K562 (cell line): ENCODE measurements around the gene ZNF154. TPM values are rescaled to one million over a fixed set of nuclear protein-coding genes. Genes with fewer than 3 reads are reported as not detected.

ENCODE experiments used
- ARID3A ChIP-seq: IDR thresholded peaks from 2 replicates; pipeline ENCODE4 v1.6.1; 2012; ENCODE audit warnings: low read depth, low read length, improper control_type of control experiment, borderline replicate concordance
- ATF6 ChIP-seq: sonication (generic); formaldehyde crosslinking; IDR thresholded peaks from 2 replicates; pipeline ENCODE4 v1.4.0; 2020; ENCODE audit warnings: mild to moderate bottlenecking, missing genetic modification reagents
- CBX1 ChIP-seq: sonication (generic); IDR thresholded peaks from 2 replicates; pipeline ENCODE4 v1.6.1; 2016; ENCODE audit warnings: antibody characterized with exemption, low read depth, mild to moderate bottlenecking
- ELK1 ChIP-seq: sonication (generic); formaldehyde crosslinking; IDR thresholded peaks from 2 replicates; pipeline ENCODE4 v1.8.1; 2022; ENCODE audit warnings: missing genetic modification reagents
- ILK ChIP-seq: fragments of 450-650 bp; IDR thresholded peaks from 2 replicates; pipeline ENCODE4 v1.6.1; 2016; ENCODE audit warnings: missing genetic modification characterization, low read depth, mild to moderate bottlenecking, missing compliant biosample characterization, moderate library complexity, borderline replicate concordance
- MBD1 ChIP-seq: fragments of 250-450 bp; sonication (Bioruptor Pico); IDR thresholded peaks from 2 replicates; pipeline ENCODE4 v1.8.0; 2022; ENCODE audit warnings: inconsistent platforms
- NFRKB ChIP-seq: fragments of 450-650 bp; IDR thresholded peaks from 2 replicates; pipeline ENCODE4 v1.6.1; 2016; ENCODE audit warnings: low read depth
- RBM25 ChIP-seq: fragments of 200-400 bp; formaldehyde crosslinking; IDR thresholded peaks from 2 replicates; pipeline ENCODE4 v1.6.1; 2018; ENCODE audit warnings: low read length, low read depth, moderate library complexity; ENCODE audit not compliant: severe bottlenecking
- XRCC5 ChIP-seq: fragments of 200-400 bp; formaldehyde crosslinking; IDR thresholded peaks from 2 replicates; pipeline ENCODE4 v1.6.1; 2017; ENCODE audit warnings: low read depth, mild to moderate bottlenecking, low read length
- ZNF232 ChIP-seq: sonication (generic); formaldehyde crosslinking; IDR thresholded peaks from 2 replicates; pipeline ENCODE4 v1.8.0; 2022; ENCODE audit warnings: mild to moderate bottlenecking, missing genetic modification reagents
- ZNF639 ChIP-seq, 2 experiments: fragments of 200-800 bp in 1 of 2; sonication (Bioruptor generic) in 1 of 2; sonication (generic) in 1 of 2; formaldehyde crosslinking in 1 of 2; IDR thresholded peaks in 1 of 2; conservative IDR thresholded peaks in 1 of 2; 2 replicates each; pipeline versions ENCODE4 v1.5.0 to v1.6.1; 2016 to 2020; ENCODE audit warnings: missing compliant biosample characterization in 1 of 2, missing genetic modification characterization in 1 of 2, missing genetic modification reagents in 1 of 2
- ZNF76 ChIP-seq: fragments of 250-450 bp; sonication (Bioruptor Pico); IDR thresholded peaks from 2 replicates; pipeline ENCODE4 v1.4.0; 2020; ENCODE audit warnings: mild to moderate bottlenecking, moderate library complexity, borderline replicate concordance
- polyA plus RNA-seq, 8 experiments: library from polyadenylated mRNA; depleted of rRNA in 4 of 8; stranded (reverse) in 5 of 8; unstranded in 3 of 8; fragments of >200 nt; fragmentation: Nextera tagmentation in 2 of 8; fragmentation: Illumina TruSeq in 1 of 8; extraction: Ambion mirVana in 2 of 8; extraction: Trizol in 1 of 8; gene quantifications; 2 replicates each; pipeline versions ENCODE4 v1.2.1 to v1.2.3, GENCODE V29; 2011 to 2014; ENCODE audit warnings: inconsistent platforms in 1 of 8, missing spikeins in 1 of 8
- total RNA-seq, 7 experiments: library from RNA; depleted of rRNA in 6 of 7; stranded (reverse); fragments of >200 nt in 6 of 7; fragmentation: Illumina TruSeq in 2 of 7; extraction: Trizol in 2 of 7; gene quantifications; 2 replicates each; pipeline versions ENCODE4 v1.2.1 to v1.2.3, GENCODE V29; 2011 to 2021; ENCODE audit warnings: low replicate concordance in 1 of 7
- TF ChIP-seq, protein P1 (sequence below): fragments of 450-650 bp; IDR thresholded peaks from 2 replicates; pipeline ENCODE4 v1.6.1; 2014; ENCODE audit warnings: low read depth, mild to moderate bottlenecking, moderate library complexity, borderline replicate concordance
- TF ChIP-seq, protein P2 (sequence below): fragments of 450-650 bp; IDR thresholded peaks from 2 replicates; pipeline ENCODE4 v1.6.1; 2016; ENCODE audit warnings: low read depth, mild to moderate bottlenecking, moderate library complexity

The ZNF154 gene
- total and polyA plus RNA-seq, 9 of the 15 experiments (the other 6 are each of a cell fraction or from before 2014, with no cell fraction given), result 0.06 to 0.11 (median 0.07) TPM; not detected in 6

- TF ChIP-seq, protein P1, sequence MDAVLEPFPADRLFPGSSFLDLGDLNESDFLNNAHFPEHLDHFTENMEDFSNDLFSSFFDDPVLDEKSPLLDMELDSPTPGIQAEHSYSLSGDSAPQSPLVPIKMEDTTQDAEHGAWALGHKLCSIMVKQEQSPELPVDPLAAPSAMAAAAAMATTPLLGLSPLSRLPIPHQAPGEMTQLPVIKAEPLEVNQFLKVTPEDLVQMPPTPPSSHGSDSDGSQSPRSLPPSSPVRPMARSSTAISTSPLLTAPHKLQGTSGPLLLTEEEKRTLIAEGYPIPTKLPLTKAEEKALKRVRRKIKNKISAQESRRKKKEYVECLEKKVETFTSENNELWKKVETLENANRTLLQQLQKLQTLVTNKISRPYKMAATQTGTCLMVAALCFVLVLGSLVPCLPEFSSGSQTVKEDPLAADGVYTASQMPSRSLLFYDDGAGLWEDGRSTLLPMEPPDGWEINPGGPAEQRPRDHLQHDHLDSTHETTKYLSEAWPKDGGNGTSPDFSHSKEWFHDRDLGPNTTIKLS, result peak; percentile 53; the same call in 1 of the 2 replicates
- TF ChIP-seq NFRKB (peak; percentile 94), MBD1 (no peak), ILK (tag) (no peak), ARID3A (no peak), XRCC5 (no peak), ZNF639 (CRISPR knock-in tag; conservative IDR thresholded peaks at IDR 0.05 in 1 of 2, IDR thresholded peaks at IDR 0.05 in 1 of 2) (peak in 1 of 2 experiments; percentile 53; a peak in 1 of 4 replicates), CBX1 (peak; percentile 57; the same call in 1 of the 2 replicates), RBM25 (peak; percentile 85), ELK1 (CRISPR knock-in tag) (no peak), ZNF76 (CRISPR knock-in tag) (no peak), ZNF232 (CRISPR knock-in tag) (no peak), ATF6 (peak; percentile 49; the same call in 1 of the 2 replicates)
- TF ChIP-seq, protein P2, sequence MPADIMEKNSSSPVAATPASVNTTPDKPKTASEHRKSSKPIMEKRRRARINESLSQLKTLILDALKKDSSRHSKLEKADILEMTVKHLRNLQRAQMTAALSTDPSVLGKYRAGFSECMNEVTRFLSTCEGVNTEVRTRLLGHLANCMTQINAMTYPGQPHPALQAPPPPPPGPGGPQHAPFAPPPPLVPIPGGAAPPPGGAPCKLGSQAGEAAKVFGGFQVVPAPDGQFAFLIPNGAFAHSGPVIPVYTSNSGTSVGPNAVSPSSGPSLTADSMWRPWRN, result no peak
These were observed 37.8 kb upstream of the ZNF154 start, which contains the start of gene ZNF776 (continued) for GRCh38 chr19:57746580-57747471.
